T47D (cell line): Measurements from ENCODE around the gene DNMT1.

Experiments used
- DNase-seq, 2 experiments: peaks; one replicate each; pipeline versions ENCODE4 v3.0.0 to v3.0.0-alpha.2; 2011 to 2012; ENCODE audit warnings: low read depth in 1 of 2, low spot score in 1 of 2
- JUND ChIP-seq: IDR thresholded peaks from 2 replicates; pipeline ENCODE4 v1.6.1; 2012; ENCODE audit warnings: low read depth
- in situ Hi-C: cut with HindIII; loops from 2 replicates; pipeline ENCODE4 v1.10.0; 2016; ENCODE audit warnings: low sequenced_read_pairs, low pct_unique_long_range_greater_than_20kb

DNMT1 gene

GRCh38 chr19:10085641-10086590 lies 108.8 kb downstream of the DNMT1 start, which contains the start of gene SHFL:
Gene SHFL (plus strand): TSS chr19:10086317. CDS start chr19:10086428, 111 bp downstream.
- in situ Hi-C loops: no loop called here
- no peak for TF ChIP-seq JUND
- peak; percentile 47 to 50 for DNase-seq

GRCh38 chr19:10084803-10085202 lies 110.0 kb downstream of the DNMT1 start:
- no peak for TF ChIP-seq JUND
- in situ Hi-C loops: no loop called here
- DNase-seq: no peak

- in situ Hi-C loops: no loop called here
- DNase-seq: no peak
- TF ChIP-seq JUND: no peak
Observed at GRCh38 chr19:10083911-10084310, 110.8 kb downstream of the DNMT1 start.
